Left forelimb (tissue), 1 donor: ENCODE results near the gene PSMB7.

Experiments
- DNase-seq: peaks from one replicate; pipeline ENCODE4 v3.0.0-alpha.2; 2018; ENCODE audit warnings: low spot score

Gene PSMB7

GRCh38 chr9:124356745-124357390, 58.4 kb downstream of the PSMB7 start:
- DNase-seq: peak; percentile 26

GRCh38 chr9:124355941-124356744, 59.1 kb downstream of the PSMB7 start:
- DNase-seq: peak; percentile 44

- DNase-seq: peak; percentile 60
Measured at GRCh38 chr9:124355039-124355940, 60.0 kb downstream of the PSMB7 start.

DNA sequence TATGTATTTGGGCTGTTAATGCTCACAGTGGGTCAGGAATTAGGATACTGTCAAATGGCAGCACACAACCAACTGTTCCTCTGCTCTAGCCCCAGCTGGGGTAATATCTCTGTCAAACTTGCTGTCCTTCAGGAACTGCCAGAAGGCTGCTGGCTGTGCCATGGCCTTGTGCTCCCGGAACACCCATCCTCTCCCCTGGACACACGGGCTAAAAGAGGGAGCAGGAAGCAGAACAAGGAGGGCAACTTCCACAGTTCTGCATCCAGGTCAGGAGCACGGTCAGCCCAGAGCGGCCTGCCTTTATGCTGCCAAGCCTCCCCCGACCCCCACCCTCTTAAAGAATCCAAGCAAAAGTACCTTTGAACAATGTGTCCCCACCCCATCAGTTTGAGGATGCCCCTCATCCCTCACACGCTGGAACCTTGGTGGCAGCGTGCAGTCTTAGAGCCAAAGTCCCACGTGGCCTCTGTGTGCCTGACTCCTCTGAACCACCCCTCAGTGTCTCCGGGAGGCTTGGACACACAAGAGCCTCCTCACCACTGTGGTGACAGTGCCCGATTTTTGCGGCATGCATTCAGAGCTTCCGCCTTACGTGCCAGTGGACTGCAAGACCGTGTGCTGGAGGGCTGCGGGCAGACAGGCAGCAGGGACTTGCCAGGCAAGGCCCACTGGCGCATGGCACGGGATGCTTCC, 60.8 kb downstream of the PSMB7 start:
- DNase-seq: peak; percentile 58

DNA sequence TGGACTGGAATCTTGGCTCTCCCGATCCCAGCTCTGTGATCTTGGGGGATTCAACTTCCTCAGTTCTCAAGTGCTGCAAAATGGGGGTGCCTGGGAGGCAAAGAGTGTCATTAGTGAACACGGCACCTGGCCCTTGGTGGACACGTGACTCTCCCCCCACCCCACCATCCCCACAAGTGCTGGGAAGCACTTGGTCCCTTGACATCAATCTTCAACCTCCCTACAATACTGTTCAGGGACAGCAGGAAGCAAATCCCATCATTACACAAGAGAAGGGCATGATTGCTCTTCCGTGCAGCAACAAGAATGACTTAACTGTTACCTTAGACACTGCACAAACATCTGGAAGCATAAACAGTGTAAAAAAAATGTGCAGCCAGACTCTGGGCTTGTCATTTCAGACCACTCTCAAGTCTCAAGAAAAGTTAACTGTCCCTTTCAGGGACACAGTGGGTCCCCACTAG, 61.4 kb downstream of the PSMB7 start:
- peak; percentile 34 for DNase-seq

DNA sequence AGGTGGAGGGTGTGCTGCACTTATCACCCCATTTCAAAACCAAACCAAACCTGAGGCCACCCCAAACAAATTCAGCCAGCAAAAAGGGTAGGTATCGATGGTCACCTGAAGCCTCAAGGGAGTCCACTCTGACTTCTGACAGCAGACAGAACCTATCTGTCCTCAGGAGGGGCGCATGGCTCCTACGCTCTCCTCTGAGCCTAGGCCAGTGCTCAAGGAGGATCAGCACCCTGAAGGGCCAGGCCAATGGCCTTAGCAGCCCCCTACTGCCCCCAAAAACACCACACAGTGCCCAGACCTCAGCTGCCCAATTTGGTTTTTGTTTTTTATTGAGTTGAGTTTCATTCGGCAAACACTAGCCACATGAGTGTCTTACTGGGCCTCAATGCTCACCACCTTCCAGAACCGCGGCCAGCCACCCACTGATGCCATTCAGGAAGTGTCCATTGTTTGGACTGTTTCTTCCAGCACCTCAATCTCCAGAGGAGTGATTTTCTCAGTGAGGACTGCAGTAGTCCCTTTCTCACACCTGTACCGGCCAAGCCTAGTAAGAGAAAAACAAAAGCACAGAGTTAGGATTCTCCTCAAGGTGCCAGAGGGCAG, 62.0 kb downstream of the PSMB7 start:
- DNase-seq: peak; percentile 53

DNA sequence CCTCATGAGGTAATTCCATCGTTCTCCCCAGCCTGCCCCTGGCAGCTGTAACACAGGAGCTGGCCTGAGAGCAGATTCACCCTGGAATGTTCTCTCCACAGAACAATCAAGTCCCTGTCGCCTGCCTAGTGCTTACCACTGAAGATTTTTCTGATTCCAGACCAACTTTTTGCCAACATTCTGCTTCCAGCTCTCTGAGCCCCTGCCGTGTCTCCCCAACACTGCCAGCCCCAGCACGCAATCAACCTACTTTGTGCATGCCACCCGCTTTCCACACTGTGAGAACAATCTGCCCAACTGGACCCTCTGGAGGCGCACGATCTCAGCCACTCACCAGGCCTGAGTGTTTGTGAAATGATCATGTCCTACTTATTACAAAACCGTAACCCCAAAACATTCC, 62.6 kb downstream of the PSMB7 start:
- peak; percentile 38 for DNase-seq

DNA sequence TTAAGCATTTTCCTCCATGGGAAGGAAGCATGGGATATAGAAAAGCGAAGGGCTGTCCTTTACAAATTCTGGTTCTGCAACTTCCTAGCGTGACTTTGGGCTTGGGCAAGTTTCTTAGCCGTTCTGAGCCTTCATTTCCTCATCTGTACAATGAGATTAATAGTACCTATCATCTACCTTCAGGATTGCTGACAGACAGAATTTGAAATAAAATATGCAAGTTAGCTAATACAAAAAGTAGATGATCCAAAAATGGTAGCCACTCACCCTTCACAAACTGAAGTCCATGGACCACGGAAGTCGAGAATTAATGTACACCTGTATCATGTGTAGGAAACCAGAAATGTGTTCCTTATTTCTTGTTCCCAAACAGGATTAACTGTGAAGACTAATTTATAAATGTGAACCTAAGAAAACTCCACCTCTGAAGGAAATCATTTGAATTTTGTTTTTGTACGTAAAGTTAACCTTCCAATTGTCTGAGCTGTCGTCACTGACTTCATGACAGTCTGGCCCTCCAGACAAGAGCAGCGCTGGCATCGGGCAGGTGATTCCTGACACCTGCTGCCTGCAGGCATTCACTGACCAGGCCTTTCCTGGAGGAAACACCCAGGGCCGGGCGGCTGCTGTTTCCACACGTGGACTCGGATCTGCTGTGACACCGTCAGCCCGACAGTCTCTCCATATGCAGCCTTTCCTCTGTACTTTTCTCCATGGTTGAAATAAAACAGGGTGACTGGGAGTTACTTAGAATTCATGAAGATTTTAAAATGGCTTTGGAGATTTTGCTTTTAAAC, 63.4 kb downstream of the PSMB7 start:
- peak; percentile 20 for DNase-seq

DNA sequence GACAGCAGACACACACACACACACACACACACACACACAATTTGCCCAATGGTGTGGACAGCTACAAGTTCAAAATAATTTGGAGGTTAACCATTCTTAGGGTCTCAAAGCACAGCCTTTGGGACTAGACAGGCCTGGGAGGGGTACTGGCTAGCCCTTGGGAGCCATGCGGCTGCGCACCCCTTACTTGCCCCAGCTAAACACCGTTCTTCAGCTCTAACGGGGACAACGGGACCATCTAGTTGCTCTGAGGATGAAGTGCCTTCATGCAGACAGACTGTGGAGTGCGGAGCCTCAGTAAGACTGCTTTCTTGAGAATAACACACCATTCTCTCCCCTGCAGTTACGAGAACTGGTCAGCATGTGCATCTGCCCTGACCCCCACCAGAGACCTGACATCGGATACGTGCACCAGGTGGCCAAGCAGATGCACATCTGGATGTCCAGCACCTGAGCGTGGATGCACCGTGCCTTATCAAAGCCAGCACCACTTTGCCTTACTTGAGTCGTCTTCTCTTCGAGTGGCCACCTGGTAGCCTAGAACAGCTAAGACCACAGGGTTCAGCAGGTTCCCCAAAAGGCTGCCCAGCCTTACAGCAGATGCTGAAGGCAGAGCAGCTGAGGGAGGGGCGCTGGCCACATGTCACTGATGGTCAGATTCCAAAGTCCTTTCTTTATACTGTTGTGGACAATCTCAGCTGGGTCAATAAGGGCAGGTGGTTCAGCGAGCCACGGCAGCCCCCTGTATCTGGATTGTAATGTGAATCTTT, 64.6 kb downstream of the PSMB7 start:
- DNase-seq: peak; percentile 62

DNA sequence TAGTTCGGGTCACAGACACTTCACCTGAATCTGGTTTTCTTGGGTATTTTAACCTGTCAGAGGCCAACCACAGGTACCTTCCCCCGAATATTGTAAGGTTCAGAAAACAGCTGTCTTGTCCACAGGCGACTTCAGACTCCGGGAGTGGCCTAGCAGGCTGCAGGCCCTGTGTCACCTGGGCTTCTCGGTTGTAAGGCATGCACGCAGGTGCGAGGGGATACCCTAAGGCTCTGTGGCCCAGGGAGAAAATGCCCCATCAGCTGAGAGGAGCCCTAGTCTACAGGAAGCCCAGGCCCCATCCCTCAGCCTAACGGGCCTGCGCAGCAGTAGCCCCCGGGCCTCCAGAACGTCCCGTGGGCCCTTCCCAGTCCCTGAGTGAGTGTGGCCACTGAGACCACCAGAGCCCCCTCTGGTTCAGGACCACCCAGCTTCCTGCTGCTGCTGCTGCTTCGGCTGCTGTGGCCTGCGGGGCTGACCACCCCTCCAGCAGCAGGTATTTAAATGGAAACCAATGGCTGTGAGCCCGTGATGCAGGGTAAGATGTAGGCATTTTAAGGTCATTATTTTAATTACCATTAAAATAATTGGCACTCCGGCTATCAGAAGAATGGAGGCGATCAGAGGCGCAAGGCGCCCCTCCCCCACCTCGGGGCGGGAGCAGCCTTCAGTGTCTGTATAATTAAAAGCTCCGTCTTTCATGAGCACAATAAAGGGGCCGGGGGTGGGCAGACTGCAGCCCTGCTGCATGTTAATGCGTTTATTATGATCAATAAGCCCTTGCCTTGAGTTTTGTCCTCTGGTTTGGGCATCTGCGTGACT, 65.4 kb downstream of the PSMB7 start:
- peak; percentile 44 for DNase-seq

- no peak for DNase-seq
Measured at GRCh38 chr9:124349267-124349666, 66.0 kb downstream of the PSMB7 start.

DNA sequence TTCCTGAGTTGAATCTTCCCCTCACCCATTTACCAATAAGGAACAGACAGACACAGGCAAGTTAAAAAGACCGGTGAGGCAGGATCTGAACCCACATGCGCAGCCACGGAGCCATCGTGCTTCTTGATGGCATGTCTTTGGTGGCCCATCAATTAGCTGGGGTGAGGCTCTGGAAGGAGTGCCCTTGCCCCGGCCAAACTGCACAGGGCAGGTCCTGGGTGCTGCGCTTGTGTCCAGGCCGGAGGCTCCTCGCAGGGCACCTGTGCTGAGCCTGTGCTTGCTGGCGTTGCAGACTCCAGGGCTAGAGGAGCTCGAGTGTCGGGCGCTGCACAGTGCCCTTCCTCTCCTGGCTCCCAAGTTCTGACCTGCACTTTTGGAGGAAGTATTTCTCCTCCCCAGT, 66.4 kb downstream of the PSMB7 start:
- DNase-seq: no peak

DNA sequence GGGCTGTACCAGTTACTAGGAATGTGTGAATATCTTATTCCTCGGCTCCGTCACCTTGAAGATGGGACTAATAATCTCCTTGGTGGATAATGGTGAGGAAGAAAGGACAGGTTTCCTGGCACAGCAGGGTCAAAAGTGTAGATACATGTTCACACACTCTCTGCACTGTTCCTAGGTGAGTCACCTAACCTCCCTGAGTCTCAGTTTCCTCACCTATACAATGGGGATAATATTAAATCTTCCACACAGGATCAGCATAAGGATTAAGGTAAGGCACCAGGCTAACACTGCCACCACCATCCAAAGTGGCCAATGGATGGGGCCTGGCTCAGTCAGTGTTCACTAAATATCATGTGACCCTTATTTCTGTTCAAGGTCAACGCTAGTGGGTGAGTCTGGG, 66.9 kb downstream of the PSMB7 start:
- no peak for DNase-seq

- DNase-seq: no peak
Measured at GRCh38 chr9:124347968-124348358, 67.3 kb downstream of the PSMB7 start.

DNA sequence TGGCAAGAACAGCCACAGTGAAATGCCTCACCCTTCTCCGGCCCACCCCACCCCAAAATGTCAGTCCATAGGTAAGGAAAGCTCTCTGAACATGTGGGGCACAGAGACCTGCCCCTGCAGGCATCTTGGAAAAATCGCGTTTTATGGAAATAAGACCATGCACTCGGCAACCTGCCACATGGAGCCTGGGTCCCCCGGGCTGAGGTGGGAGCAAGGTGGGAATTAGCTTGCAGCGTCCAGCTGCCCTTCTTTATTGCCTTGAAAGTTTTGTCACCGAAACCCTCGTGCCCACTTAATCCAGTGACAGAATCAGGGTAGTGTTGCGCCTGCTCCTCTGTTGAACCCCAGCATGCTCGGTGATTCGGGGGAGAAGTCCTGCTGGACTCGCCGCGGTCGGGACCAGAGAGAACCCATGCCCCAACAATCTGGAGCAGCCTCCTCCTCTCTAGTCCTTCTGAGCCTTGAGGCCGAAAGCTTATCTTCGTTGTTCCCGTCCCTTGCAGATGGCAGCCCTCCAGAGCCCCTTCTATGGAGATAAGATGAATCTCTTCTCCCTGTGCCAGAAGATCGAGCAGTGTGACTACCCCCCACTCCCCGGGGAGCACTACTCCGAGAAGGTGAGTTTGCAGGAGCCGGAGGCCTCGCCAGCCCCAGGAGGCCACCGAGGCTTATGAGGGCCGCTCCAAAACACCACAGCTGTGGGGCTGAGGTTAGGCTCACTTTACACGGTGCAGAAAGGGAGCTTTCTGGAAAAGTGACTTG, 67.9 kb downstream of the PSMB7 start:
- DNase-seq: no peak

DNA sequence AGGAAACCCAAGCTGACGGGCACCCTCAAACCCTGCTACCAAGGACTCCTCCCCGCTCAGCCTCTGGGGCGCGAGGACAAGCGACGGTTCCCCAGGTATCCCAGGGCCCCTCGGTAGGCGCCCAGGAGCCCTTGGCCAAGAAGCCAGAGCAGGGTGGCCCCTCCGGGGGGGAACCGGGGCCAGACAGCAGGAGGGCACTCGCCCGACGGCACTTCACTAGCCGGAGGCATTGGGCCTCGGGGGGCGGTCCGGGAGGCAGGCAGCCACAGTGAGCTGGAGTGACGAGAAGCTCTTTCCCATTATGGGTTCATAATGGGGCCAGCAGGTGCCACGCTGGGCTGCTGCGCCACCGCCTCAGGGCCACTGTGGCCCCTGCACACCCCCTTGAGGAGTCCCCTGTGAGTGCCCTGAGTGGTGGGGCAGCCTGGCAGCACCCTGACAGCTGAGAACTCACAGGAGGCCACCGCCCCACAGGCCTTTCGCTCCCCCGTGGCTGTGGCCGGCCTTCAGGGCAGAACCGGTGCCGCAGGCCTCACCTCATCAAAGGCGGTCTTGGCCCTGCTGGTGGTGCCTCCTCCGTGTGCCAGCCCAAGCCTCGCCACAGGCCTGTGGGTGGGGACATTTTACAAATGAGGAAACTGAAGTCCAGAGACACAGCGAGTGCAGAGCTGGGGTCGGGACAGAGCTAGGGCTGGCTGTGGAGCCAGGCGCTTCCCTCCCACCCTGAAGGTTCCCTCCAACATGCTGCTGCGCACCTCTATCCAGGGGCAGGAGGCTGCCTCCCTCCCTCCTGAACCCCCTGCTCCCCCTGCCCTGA, 68.7 kb downstream of the PSMB7 start:
- no peak for DNase-seq

- DNase-seq: no peak
Measured at GRCh38 chr9:124345751-124346281, 69.4 kb downstream of the PSMB7 start.
